Liver (tissue), 3 donors: Measurements from ENCODE around the gene SMC4.
A peak's percentile ranks its signal among the peaks of the same experiment; 100 is the strongest.

ENCODE experiments used
- FOXA1 ChIP-seq: IDR thresholded peaks from 2 replicates; pipeline ENCODE4 v1.6.1; 2016; ENCODE audit warnings: antibody characterized with exemption
- GABPA ChIP-seq, 2 donors: IDR thresholded peaks in 1 of 2; conservative IDR thresholded peaks in 1 of 2; 2 replicates each; pipeline ENCODE4 v1.6.1; 2016; ENCODE audit warnings: antibody characterized with exemption in 2 of 2, mild to moderate bottlenecking in 1 of 2, moderate library complexity in 1 of 2
- JUND ChIP-seq, 2 donors: IDR thresholded peaks; 2 replicates each; pipeline ENCODE4 v1.6.1; 2016; ENCODE audit warnings: antibody characterized with exemption in 2 of 2
- MAX ChIP-seq: IDR thresholded peaks from 2 replicates; pipeline ENCODE4 v1.6.1; 2016; ENCODE audit warnings: antibody characterized with exemption
- RAD21 ChIP-seq, 2 donors: IDR thresholded peaks; 2 replicates each; pipeline ENCODE4 v1.6.1; 2016; ENCODE audit warnings: antibody characterized with exemption in 2 of 2, mild to moderate bottlenecking in 2 of 2
- RXRA ChIP-seq, 2 donors: IDR thresholded peaks; 2 replicates each; pipeline ENCODE4 v1.6.1; 2017 to 2018; ENCODE audit warnings: antibody characterized with exemption in 2 of 2, mild to moderate bottlenecking in 1 of 2
- ZBTB33 ChIP-seq: IDR thresholded peaks from 2 replicates; pipeline ENCODE4 v1.6.1; 2016; ENCODE audit warnings: antibody characterized with exemption
- TF ChIP-seq, protein P1 (sequence below): fragments of 150-350 bp; IDR thresholded peaks from 2 replicates; pipeline ENCODE4 v1.5.1; 2017; ENCODE audit warnings: improper control_type of control experiment, low read depth, low read length; ENCODE audit not compliant: missing input control
- TF ChIP-seq, protein P2 (sequence below): IDR thresholded peaks from 2 replicates; pipeline ENCODE4 v1.6.1; 2016; ENCODE audit warnings: antibody characterized with exemption
- TF ChIP-seq, protein P3 (sequence below): IDR thresholded peaks from 2 replicates; pipeline ENCODE4 v1.6.1; 2016; ENCODE audit warnings: antibody characterized with exemption, mild to moderate bottlenecking
- donor health status: healthy.
- donor health status: healthy.

GRCh38 chr3:160413613-160414248 lies 14.3 kb downstream of the SMC4 start:
- no peak for TF ChIP-seq ZBTB33
- TF ChIP-seq, protein P1, sequence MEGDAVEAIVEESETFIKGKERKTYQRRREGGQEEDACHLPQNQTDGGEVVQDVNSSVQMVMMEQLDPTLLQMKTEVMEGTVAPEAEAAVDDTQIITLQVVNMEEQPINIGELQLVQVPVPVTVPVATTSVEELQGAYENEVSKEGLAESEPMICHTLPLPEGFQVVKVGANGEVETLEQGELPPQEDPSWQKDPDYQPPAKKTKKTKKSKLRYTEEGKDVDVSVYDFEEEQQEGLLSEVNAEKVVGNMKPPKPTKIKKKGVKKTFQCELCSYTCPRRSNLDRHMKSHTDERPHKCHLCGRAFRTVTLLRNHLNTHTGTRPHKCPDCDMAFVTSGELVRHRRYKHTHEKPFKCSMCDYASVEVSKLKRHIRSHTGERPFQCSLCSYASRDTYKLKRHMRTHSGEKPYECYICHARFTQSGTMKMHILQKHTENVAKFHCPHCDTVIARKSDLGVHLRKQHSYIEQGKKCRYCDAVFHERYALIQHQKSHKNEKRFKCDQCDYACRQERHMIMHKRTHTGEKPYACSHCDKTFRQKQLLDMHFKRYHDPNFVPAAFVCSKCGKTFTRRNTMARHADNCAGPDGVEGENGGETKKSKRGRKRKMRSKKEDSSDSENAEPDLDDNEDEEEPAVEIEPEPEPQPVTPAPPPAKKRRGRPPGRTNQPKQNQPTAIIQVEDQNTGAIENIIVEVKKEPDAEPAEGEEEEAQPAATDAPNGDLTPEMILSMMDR, result peak; percentile 81
- TF ChIP-seq MAX, result no peak
- TF ChIP-seq, protein P2, sequence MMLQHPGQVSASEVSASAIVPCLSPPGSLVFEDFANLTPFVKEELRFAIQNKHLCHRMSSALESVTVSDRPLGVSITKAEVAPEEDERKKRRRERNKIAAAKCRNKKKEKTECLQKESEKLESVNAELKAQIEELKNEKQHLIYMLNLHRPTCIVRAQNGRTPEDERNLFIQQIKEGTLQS, result no peak
- no peak for TF ChIP-seq RXRA (IDR thresholded peaks at IDR 0.05)
- TF ChIP-seq, protein P3, sequence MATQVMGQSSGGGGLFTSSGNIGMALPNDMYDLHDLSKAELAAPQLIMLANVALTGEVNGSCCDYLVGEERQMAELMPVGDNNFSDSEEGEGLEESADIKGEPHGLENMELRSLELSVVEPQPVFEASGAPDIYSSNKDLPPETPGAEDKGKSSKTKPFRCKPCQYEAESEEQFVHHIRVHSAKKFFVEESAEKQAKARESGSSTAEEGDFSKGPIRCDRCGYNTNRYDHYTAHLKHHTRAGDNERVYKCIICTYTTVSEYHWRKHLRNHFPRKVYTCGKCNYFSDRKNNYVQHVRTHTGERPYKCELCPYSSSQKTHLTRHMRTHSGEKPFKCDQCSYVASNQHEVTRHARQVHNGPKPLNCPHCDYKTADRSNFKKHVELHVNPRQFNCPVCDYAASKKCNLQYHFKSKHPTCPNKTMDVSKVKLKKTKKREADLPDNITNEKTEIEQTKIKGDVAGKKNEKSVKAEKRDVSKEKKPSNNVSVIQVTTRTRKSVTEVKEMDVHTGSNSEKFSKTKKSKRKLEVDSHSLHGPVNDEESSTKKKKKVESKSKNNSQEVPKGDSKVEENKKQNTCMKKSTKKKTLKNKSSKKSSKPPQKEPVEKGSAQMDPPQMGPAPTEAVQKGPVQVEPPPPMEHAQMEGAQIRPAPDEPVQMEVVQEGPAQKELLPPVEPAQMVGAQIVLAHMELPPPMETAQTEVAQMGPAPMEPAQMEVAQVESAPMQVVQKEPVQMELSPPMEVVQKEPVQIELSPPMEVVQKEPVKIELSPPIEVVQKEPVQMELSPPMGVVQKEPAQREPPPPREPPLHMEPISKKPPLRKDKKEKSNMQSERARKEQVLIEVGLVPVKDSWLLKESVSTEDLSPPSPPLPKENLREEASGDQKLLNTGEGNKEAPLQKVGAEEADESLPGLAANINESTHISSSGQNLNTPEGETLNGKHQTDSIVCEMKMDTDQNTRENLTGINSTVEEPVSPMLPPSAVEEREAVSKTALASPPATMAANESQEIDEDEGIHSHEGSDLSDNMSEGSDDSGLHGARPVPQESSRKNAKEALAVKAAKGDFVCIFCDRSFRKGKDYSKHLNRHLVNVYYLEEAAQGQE, result no peak
- peak; percentile 94 to 95 for TF ChIP-seq RAD21 (IDR thresholded peaks at IDR 0.05)
- TF ChIP-seq JUND (IDR thresholded peaks at IDR 0.05), result no peak
- TF ChIP-seq GABPA (IDR thresholded peaks at IDR 0.05 in 1 of 2, conservative IDR thresholded peaks at IDR 0.05 in 1 of 2), result no peak
- TF ChIP-seq FOXA1, result no peak
